CD14-positive monocyte (primary cell): ENCODE measurements around the gene CDKN2B. TPM values are rescaled to one million over a fixed set of nuclear protein-coding genes. Genes with fewer than 3 reads are reported as not detected.

ENCODE experiments used
- DNase-seq, 3 donors: peaks; one replicate each; pipeline ENCODE4 v3.0.0-alpha.2; 2011 to 2022
- H2AFZ ChIP-seq: 2 replicates; pipeline ENCODE4 v1.6.0; 2012; ENCODE audit warnings: mild to moderate bottlenecking, low read depth, low read length, inconsistent platforms; ENCODE audit not compliant: insufficient read depth, poor library complexity, severe bottlenecking
- H3K27ac ChIP-seq, 2 donors: 1 replicate in 1 of 2; 2 replicates in 1 of 2; pipeline ENCODE4 v1.5.1; 2012 to 2013; ENCODE audit warnings: low read length in 2 of 2, control low read depth in 1 of 2, inconsistent platforms in 1 of 2, low read depth in 1 of 2, mild to moderate bottlenecking in 1 of 2
- H3K27me3 ChIP-seq, 2 donors: one replicate each; pipeline versions ENCODE4 v1.6.0 to v1.6.1; 2011 to 2013; ENCODE audit warnings: low read length in 2 of 2; ENCODE audit not compliant: control insufficient read depth in 2 of 2, insufficient read depth in 2 of 2
- H3K36me3 ChIP-seq, 2 donors: replicated peaks in 1 of 2; 1 replicate in 1 of 2; 2 replicates in 1 of 2; pipeline versions ENCODE4 v1.5.1 to v1.6.1; 2012 to 2013; ENCODE audit warnings: low read length in 2 of 2, control low read depth in 1 of 2, inconsistent platforms in 1 of 2, mild to moderate bottlenecking in 1 of 2; ENCODE audit not compliant: insufficient read depth in 2 of 2, control insufficient read depth in 1 of 2
- H3K4me1 ChIP-seq, 2 donors: 1 replicate in 1 of 2; 2 replicates in 1 of 2; pipeline versions ENCODE4 v1.5.1 to v1.6.1; 2012 to 2013; ENCODE audit warnings: low read length in 2 of 2, control low read depth in 1 of 2, inconsistent platforms in 1 of 2, mild to moderate bottlenecking in 1 of 2, moderate library complexity in 1 of 2; ENCODE audit not compliant: insufficient read depth in 2 of 2, control insufficient read depth in 1 of 2
- H3K4me2 ChIP-seq: replicated peaks from 2 replicates; pipeline ENCODE3; 2012; ENCODE audit warnings: low read length, moderate library complexity, mild to moderate bottlenecking; ENCODE audit not compliant: poor library complexity, severe bottlenecking; ENCODE audit errors: extremely low read depth
- H3K4me3 ChIP-seq, 3 experiments: fragments of 200-600 bp in 1 of 3; sonication (generic) in 1 of 3; replicated peaks in 1 of 3; 1 replicate in 2 of 3; 2 replicates in 1 of 3; pipeline ENCODE4 v1.5.1; 2011 to 2013; ENCODE audit warnings: low read length in 3 of 3, mild to moderate bottlenecking in 3 of 3, control low read depth in 2 of 3, low read depth in 2 of 3, inconsistent platforms in 1 of 3, moderate library complexity in 1 of 3
- H3K79me2 ChIP-seq: 2 replicates; pipeline ENCODE4 v1.6.0; 2012; ENCODE audit warnings: mild to moderate bottlenecking, control low read depth, inconsistent platforms, low read length, moderate library complexity; ENCODE audit not compliant: insufficient read depth
- H3K9ac ChIP-seq: 2 replicates; pipeline ENCODE4 v1.6.0; 2017; ENCODE audit warnings: low read length, mild to moderate bottlenecking; ENCODE audit not compliant: insufficient read depth, poor library complexity, severe bottlenecking
- H3K9me3 ChIP-seq, 2 donors: replicated peaks in 1 of 2; 1 replicate in 1 of 2; 2 replicates in 1 of 2; pipeline versions ENCODE4 v1.5.1 to v1.6.1; 2012 to 2013; ENCODE audit warnings: low read length in 2 of 2, control low read depth in 1 of 2; ENCODE audit not compliant: control insufficient read depth in 1 of 2, insufficient read depth in 1 of 2
- H4K20me1 ChIP-seq: 2 replicates; pipeline ENCODE4 v1.6.0; 2012; ENCODE audit warnings: mild to moderate bottlenecking, low read length, control low read depth, moderate library complexity; ENCODE audit not compliant: insufficient read depth
- H3K27ac Mint-ChIP-seq, 7 donors: one replicate each; pipeline ENCODE4 v1.8.0; 2020; ENCODE audit warnings: mild to moderate bottlenecking in 7 of 7, mixed read lengths in 7 of 7, moderate library complexity in 6 of 7, inconsistent platforms in 2 of 7
- H3K27me3 Mint-ChIP-seq, 3 donors: one replicate each; pipeline ENCODE4 v1.8.0; 2021 to 2022; ENCODE audit warnings: low read depth in 3 of 3, mild to moderate bottlenecking in 3 of 3, mixed read lengths in 3 of 3, moderate library complexity in 3 of 3, inconsistent platforms in 1 of 3
- H3K36me3 Mint-ChIP-seq, 2 donors: one replicate each; pipeline ENCODE4 v1.8.0; 2020; ENCODE audit warnings: mixed read lengths in 2 of 2, inconsistent platforms in 1 of 2, mild to moderate bottlenecking in 1 of 2
- H3K4me1 Mint-ChIP-seq: one replicate; pipeline ENCODE4 v1.8.0; 2020; ENCODE audit warnings: mild to moderate bottlenecking, mixed read lengths
- H3K4me3 Mint-ChIP-seq, 2 donors: one replicate each; pipeline ENCODE4 v1.8.0; 2020; ENCODE audit warnings: mild to moderate bottlenecking in 2 of 2, mixed read lengths in 2 of 2, moderate library complexity in 1 of 2
- H3K9me3 Mint-ChIP-seq, 7 donors: one replicate each; pipeline ENCODE4 v1.8.0; 2020 to 2022; ENCODE audit warnings: mixed read lengths in 7 of 7, mild to moderate bottlenecking in 6 of 7, moderate library complexity in 6 of 7, inconsistent platforms in 2 of 7
- CTCF ChIP-seq: fragments of 200-600 bp; IDR thresholded peaks from one replicate; pipeline ENCODE4 v1.8.0; 2022; ENCODE audit warnings: antibody characterized with exemption, mild to moderate bottlenecking
- whole genome bisulfite sequencing: methylation state at CpG from one replicate; pipeline ENCODE4 v1.1.5; 2013; ENCODE audit warnings: missing lambda C conversion rate; ENCODE audit not compliant: insufficient coverage; 5-methylcytosine and 5-hydroxymethylcytosine counted together
- intact Hi-C, 2 donors: fragments of 100-400 bp; cut with micrococcal nuclease; formaldehyde crosslinking; loops; one replicate each; pipeline versions ENCODE4 v1.15.0 to v1.15.1; 2023
- polyA plus RNA-seq, 3 donors: library from polyadenylated mRNA; depleted of rRNA in 1 of 3; unstranded in 2 of 3; stranded (reverse) in 1 of 3; fragments of 300-500 nt in 2 of 3; fragments of >200 nt in 1 of 3; fragmentation: Illumina TruSeq in 2 of 3; gene quantifications; 1 replicate in 2 of 3; 2 replicates in 1 of 3; pipeline ENCODE4 v1.2.3, GENCODE V29; 2012 to 2021

The CDKN2B gene
- polyA plus RNA-seq, 3 donors, result 1.2 to 6.7 (median 2.7) TPM

GRCh38 chr9:22039258-22039657 lies 30.2 kb upstream of the CDKN2B start:
- no peak overlapping the region for H3K9ac ChIP-seq
- Mint-ChIP-seq H3K27me3 (peaks cover 4 to 13% (median 12%) of the 10 kb centered on the region in 3 donors), H3K27ac (peak overlapping the region in 2 of 7 donors; percentile 52 to 82), H3K4me3 (peak overlapping the region in 1 of 2 donors; percentile 35), H3K9me3 (no peaks in the 10 kb centered on the region), H3K36me3 (no peaks in the 10 kb centered on the region), H3K4me1 (peaks cover 56% of the 10 kb centered on the region)
- H3K27ac ChIP-seq, result no peak overlapping the region
- peaks cover 38 to 52% of the 10 kb centered on the region in 2 donors for H3K4me1 ChIP-seq
- H3K27me3 ChIP-seq, result peaks cover 11 to 22% of the 10 kb centered on the region in 2 donors
- whole genome bisulfite sequencing, result no CpG with 5 or more reads among the region's 3 CpGs
- no peak overlapping the region for H3K4me2 ChIP-seq
- no peak overlapping the region for H2AFZ ChIP-seq
- TF ChIP-seq CTCF, result no peak
- DNase-seq, result peak in 1 of 3 donors; percentile 20
- H3K36me3 ChIP-seq, result no peaks in the 10 kb centered on the region
- no peaks in the 10 kb centered on the region for H3K9me3 ChIP-seq
- H3K4me3 ChIP-seq, result no peak overlapping the region
- H3K79me2 ChIP-seq, result no peaks in the 10 kb centered on the region
- H4K20me1 ChIP-seq, result no peaks in the 10 kb centered on the region
- intact Hi-C loops, result no loop called here

DNA sequence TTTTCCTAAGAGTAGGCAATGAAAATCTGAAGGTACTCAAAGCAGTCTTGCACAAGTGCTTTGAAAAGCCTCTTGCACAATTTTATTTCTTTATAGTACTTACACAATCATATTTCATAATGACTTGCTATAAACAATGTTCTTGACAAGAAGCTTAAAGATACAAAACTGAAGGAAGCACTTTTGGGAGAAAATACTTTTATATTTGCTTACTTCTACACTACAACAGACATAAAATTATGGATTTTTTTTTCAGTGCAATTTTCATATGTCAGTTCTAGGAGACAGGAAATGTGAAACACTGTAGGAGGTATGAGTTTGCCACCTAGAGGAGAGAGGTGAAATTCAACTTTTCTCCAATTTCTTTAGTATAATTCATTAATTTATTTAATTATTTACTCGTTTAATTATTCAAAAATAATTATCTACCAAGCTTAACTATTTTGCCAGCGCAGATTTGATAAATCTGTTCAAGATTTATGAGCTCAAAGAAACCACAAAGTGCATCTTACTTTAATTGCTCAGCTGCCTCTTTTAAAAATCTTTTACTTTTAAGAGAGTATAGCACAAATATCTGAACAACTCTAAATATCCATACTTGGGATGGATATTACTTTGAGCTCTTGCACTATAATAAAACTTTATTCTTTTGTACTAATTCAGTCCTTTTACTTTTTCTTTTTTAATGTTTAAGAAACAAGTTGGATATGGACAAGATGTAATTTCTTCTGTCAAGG lies 29.0 kb upstream of the CDKN2B start:
- peak overlapping the region in 6 of 7 donors; percentile 64 to 81 (median 70) for H3K27ac Mint-ChIP-seq
- Histone ChIP-seq H3K27ac (peak overlapping the region in 1 of 2 donors; percentile 18), H3K9me3 (no peaks in the 10 kb centered on the region), H3K4me2 (peak overlapping the region; percentile 10), H3K27me3 (peaks cover 8 to 12% of the 10 kb centered on the region in 2 donors), H4K20me1 (no peaks in the 10 kb centered on the region), H3K36me3 (no peaks in the 10 kb centered on the region), H2AFZ (no peak overlapping the region), H3K9ac (no peak overlapping the region), H3K4me1 (peaks cover 38 to 52% of the 10 kb centered on the region in 2 donors), H3K79me2 (no peaks in the 10 kb centered on the region), H3K4me3 (peak overlapping the region in 1 of 3 experiments; percentile 9)
- no peak overlapping the region for H3K4me3 Mint-ChIP-seq
- peaks cover 4 to 8% (median 5%) of the 10 kb centered on the region in 3 donors for H3K27me3 Mint-ChIP-seq
- peak; percentile 17 to 77 (median 50) for DNase-seq
- H3K9me3 Mint-ChIP-seq, result no peaks in the 10 kb centered on the region
- no CpG with 5 or more reads among the region's 2 CpGs for WGBS
- peaks cover 56% of the 10 kb centered on the region for H3K4me1 Mint-ChIP-seq
- peak; percentile 65 for TF ChIP-seq CTCF
- peaks cover 0 to 2% of the 10 kb centered on the region in 2 donors for H3K36me3 Mint-ChIP-seq
- intact Hi-C loops, result no loop called here
